H9 (cell line): ENCODE measurements around the gene HK2. TPM values are rescaled to one million over a fixed set of nuclear protein-coding genes. Genes with fewer than 3 reads are reported as not detected.

Experiments used
- DNase-seq: peaks from one replicate; pipeline ENCODE4 v3.0.0-alpha.2; 2017
- H2AFZ ChIP-seq: one replicate; pipeline ENCODE4 v1.6.1; 2013; ENCODE audit warnings: mild to moderate bottlenecking, low read length, control low read depth, moderate library complexity
- H2AK5ac ChIP-seq: 2 replicates; pipeline ENCODE4 v1.6.1; 2013; ENCODE audit warnings: low read length, control low read depth, mixed read lengths; ENCODE audit not compliant: insufficient read length
- H2BK120ac ChIP-seq: one replicate; pipeline ENCODE4 v1.6.1; 2013; ENCODE audit warnings: low read depth, mild to moderate bottlenecking, low read length, control low read depth, inconsistent platforms; ENCODE audit not compliant: poor library complexity, severe bottlenecking
- H2BK12ac ChIP-seq: 2 replicates; pipeline ENCODE4 v1.6.1; 2013; ENCODE audit warnings: low read length, control low read depth, mixed read lengths, low read depth; ENCODE audit not compliant: insufficient read length
- H2BK15ac ChIP-seq: 2 replicates; pipeline ENCODE4 v1.6.1; 2013; ENCODE audit warnings: low read depth, low read length, control low read depth
- H2BK20ac ChIP-seq: one replicate; pipeline ENCODE4 v1.6.1; 2013; ENCODE audit warnings: low read depth, mild to moderate bottlenecking, low read length, control low read depth, inconsistent platforms; ENCODE audit not compliant: poor library complexity, severe bottlenecking
- H2BK5ac ChIP-seq: 2 replicates; pipeline ENCODE4 v1.6.1; 2013; ENCODE audit warnings: low read length, control low read depth, mixed read lengths; ENCODE audit not compliant: insufficient read length
- H3K14ac ChIP-seq: 2 replicates; pipeline ENCODE4 v1.6.1; 2013; ENCODE audit warnings: low read length, control low read depth; ENCODE audit not compliant: insufficient read depth
- H3K18ac ChIP-seq: 2 replicates; pipeline ENCODE4 v1.6.1; 2013; ENCODE audit warnings: low read depth, mild to moderate bottlenecking, mixed read lengths, low read length, control low read depth; ENCODE audit not compliant: insufficient read length
- H3K23ac ChIP-seq: 2 replicates; pipeline ENCODE4 v1.6.1; 2013; ENCODE audit warnings: low read length, control low read depth, mixed read lengths, low read depth; ENCODE audit not compliant: insufficient read length
- H3K23me2 ChIP-seq: 2 replicates; pipeline ENCODE4 v1.6.1; 2013; ENCODE audit warnings: low read depth, mild to moderate bottlenecking, mixed read lengths, low read length, control low read depth; ENCODE audit not compliant: insufficient read length, poor library complexity, severe bottlenecking
- H3K27ac ChIP-seq: 2 replicates; pipeline ENCODE4 v1.5.1; 2013; ENCODE audit warnings: low read length, control low read depth, mixed read lengths, low read depth; ENCODE audit not compliant: insufficient read length
- H3K27me3 ChIP-seq: 2 replicates; pipeline ENCODE4 v1.6.1; 2013; ENCODE audit warnings: low read length, control low read depth, inconsistent platforms; ENCODE audit not compliant: insufficient read depth
- H3K4ac ChIP-seq: 2 replicates; pipeline ENCODE4 v1.6.1; 2013; ENCODE audit warnings: low read depth, mild to moderate bottlenecking, control low read depth, inconsistent platforms, low read length, moderate library complexity
- H3K4me1 ChIP-seq: 2 replicates; pipeline ENCODE4 v1.6.1; 2013; ENCODE audit warnings: low read length, control low read depth, inconsistent platforms; ENCODE audit not compliant: insufficient read depth
- H3K4me2 ChIP-seq: 2 replicates; pipeline ENCODE4 v1.6.1; 2013; ENCODE audit warnings: low read length, control low read depth, mixed read lengths; ENCODE audit not compliant: insufficient read length, insufficient read depth
- H3K56ac ChIP-seq: 2 replicates; pipeline ENCODE4 v1.6.1; 2013; ENCODE audit warnings: low read depth, mild to moderate bottlenecking, mixed read lengths, low read length, control low read depth; ENCODE audit not compliant: insufficient read length
- H3K79me1 ChIP-seq: 2 replicates; pipeline ENCODE4 v1.6.1; 2013; ENCODE audit warnings: low read depth, mild to moderate bottlenecking, moderate library complexity, low read length, control low read depth, inconsistent platforms; ENCODE audit not compliant: insufficient read depth, poor library complexity, severe bottlenecking
- H3K79me2 ChIP-seq: 2 replicates; pipeline ENCODE4 v1.6.1; 2013; ENCODE audit warnings: low read length, control low read depth, inconsistent platforms; ENCODE audit not compliant: insufficient read depth
- H3K9ac ChIP-seq: 2 replicates; pipeline ENCODE4 v1.6.1; 2013; ENCODE audit warnings: low read length, control low read depth, mixed read lengths; ENCODE audit not compliant: insufficient read length; ENCODE audit errors: extremely low read depth
- H3K9me3 ChIP-seq: one replicate; pipeline ENCODE4 v1.6.1; 2013; ENCODE audit warnings: low read depth, low read length, inconsistent platforms; ENCODE audit not compliant: control insufficient read depth
- H3T11ph ChIP-seq: one replicate; pipeline ENCODE4 v1.6.1; 2013; ENCODE audit warnings: mild to moderate bottlenecking, low read length, control low read depth, inconsistent platforms
- H4K20me1 ChIP-seq: one replicate; pipeline ENCODE4 v1.6.1; 2013; ENCODE audit not compliant: control insufficient read depth, insufficient read length, insufficient read depth
- H4K5ac ChIP-seq: 2 replicates; pipeline ENCODE4 v1.6.1; 2013; ENCODE audit warnings: low read depth, mild to moderate bottlenecking, mixed read lengths, low read length, control low read depth; ENCODE audit not compliant: insufficient read length
- H4K8ac ChIP-seq: replicated peaks from 2 replicates; pipeline ENCODE4 v1.6.1; 2013; ENCODE audit warnings: low read length, control low read depth, mixed read lengths, low read depth; ENCODE audit not compliant: insufficient read length
- H4K91ac ChIP-seq: 2 replicates; pipeline ENCODE4 v1.6.1; 2013; ENCODE audit warnings: low read depth, mild to moderate bottlenecking, moderate library complexity, mixed read lengths, low read length, control low read depth; ENCODE audit not compliant: insufficient read length
- H3K27ac Mint-ChIP-seq, 3 experiments: 2 replicates in 2 of 3; 3 replicates in 1 of 3; pipeline ENCODE4 v1.8.0; 2020 to 2021; ENCODE audit warnings: mixed read lengths in 3 of 3, mild to moderate bottlenecking in 1 of 3, moderate library complexity in 1 of 3
- H3K27me3 Mint-ChIP-seq: 2 replicates; pipeline ENCODE4 v1.8.0; 2021; ENCODE audit warnings: low read depth, mild to moderate bottlenecking, moderate library complexity, mixed read lengths
- H3K36me3 Mint-ChIP-seq, 3 experiments: 2 replicates in 2 of 3; 3 replicates in 1 of 3; pipeline ENCODE4 v1.8.0; 2020 to 2021; ENCODE audit warnings: low read depth in 3 of 3, mixed read lengths in 3 of 3; ENCODE audit not compliant: insufficient read depth in 1 of 3
- H3K4me1 Mint-ChIP-seq, 2 experiments: 2 replicates each; pipeline ENCODE4 v1.8.0; 2020; ENCODE audit warnings: mixed read lengths in 2 of 2
- H3K4me3 Mint-ChIP-seq, 2 experiments: 2 replicates in 1 of 2; 3 replicates in 1 of 2; pipeline ENCODE4 v1.8.0; 2020 to 2021; ENCODE audit warnings: mild to moderate bottlenecking in 2 of 2, mixed read lengths in 2 of 2, moderate library complexity in 1 of 2
- H3K9me3 Mint-ChIP-seq, 2 experiments: 2 replicates in 1 of 2; 3 replicates in 1 of 2; pipeline ENCODE4 v1.8.0; 2020; ENCODE audit warnings: mild to moderate bottlenecking in 2 of 2, mixed read lengths in 2 of 2, moderate library complexity in 1 of 2
- whole genome bisulfite sequencing: extraction: QIAGEN DNeasy Blood & Tissue Kit; methylation state at CpG from one replicate; pipeline ENCODE4 v1.1.7; 2013; ENCODE audit warnings: missing lambda C conversion rate, low lambda C conversion rate, mixed read lengths; ENCODE audit not compliant: insufficient read length; ENCODE audit errors: extremely low coverage; 5-methylcytosine and 5-hydroxymethylcytosine counted together
- total RNA-seq: library from RNA; stranded (reverse); gene quantifications from 2 replicates; pipeline ENCODE4 v1.2.1, GENCODE V29; 2021
- TF ChIP-seq, protein P1 (sequence below): fragments of 200-600 bp; sonication (generic); conservative IDR thresholded peaks from 3 replicates; pipeline ENCODE4 v1.8.0; 2021; ENCODE audit warnings: antibody characterized with exemption, mild to moderate bottlenecking

The HK2 gene
- total RNA-seq, 1 experiment from 2014 or later = 54.3 TPM

DNA sequence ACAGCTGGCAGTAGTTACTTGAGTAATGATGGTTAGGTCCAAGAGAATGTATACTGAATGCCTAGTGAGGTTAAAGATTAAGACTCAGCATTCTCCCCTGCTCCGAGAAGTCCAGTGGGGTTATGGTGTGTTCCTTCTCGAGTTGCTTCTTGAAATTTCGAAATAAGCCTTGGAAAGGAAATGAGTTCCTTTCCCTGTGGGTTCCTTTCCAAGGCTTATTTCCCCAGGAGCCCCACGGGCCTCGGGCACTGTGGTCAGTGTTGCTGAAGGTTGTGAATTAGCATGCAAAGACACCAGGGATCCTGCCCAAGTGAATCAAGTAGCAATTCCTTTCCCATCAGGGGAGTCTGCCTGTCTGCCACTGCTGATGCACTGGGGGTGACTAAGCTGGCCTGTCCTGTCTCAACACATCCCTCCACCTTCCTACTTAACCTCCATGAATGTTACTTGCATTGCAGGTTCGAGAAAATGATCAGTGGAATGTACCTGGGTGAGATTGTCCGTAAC lies 53.6 kb downstream of the HK2 start:
- H3K27ac ChIP-seq = no peak overlapping the region
- no peaks in the 10 kb centered on the region for H3K79me1 ChIP-seq
- no peak overlapping the region for H3T11ph ChIP-seq
- H3K4me2 ChIP-seq = no peak overlapping the region
- no peaks in the 10 kb centered on the region for H3K27me3 ChIP-seq
- Mint-ChIP-seq H3K4me3 (no peak overlapping the region), H3K27ac (peak overlapping the region in 1 of 3 experiments; percentile 22; a peak in 2 of 7 replicates), H3K9me3 (no peaks in the 10 kb centered on the region), H3K36me3 (peaks cover 64 to 96% (median 92%) of the 10 kb centered on the region in 3 experiments), H3K27me3 (no peaks in the 10 kb centered on the region), H3K4me1 (no peaks in the 10 kb centered on the region)
- no peak overlapping the region for H4K5ac ChIP-seq
- no peak overlapping the region for H4K91ac ChIP-seq
- H3K4ac ChIP-seq = no peak overlapping the region
- H2BK20ac ChIP-seq = no peak overlapping the region
- no peak overlapping the region for H3K9ac ChIP-seq
- no peaks in the 10 kb centered on the region for H4K20me1 ChIP-seq
- no peak for DNase-seq
- H3K14ac ChIP-seq = no peak overlapping the region
- H2BK5ac ChIP-seq = no peak overlapping the region
- H2BK12ac ChIP-seq = no peak overlapping the region
- no peak overlapping the region for H2AFZ ChIP-seq
- H2BK120ac ChIP-seq = no peak overlapping the region
- H3K79me2 ChIP-seq = no peaks in the 10 kb centered on the region
- H3K56ac ChIP-seq = no peak overlapping the region
- no peaks in the 10 kb centered on the region for H3K4me1 ChIP-seq
- no peak overlapping the region for H3K23ac ChIP-seq
- no peak overlapping the region for H4K8ac ChIP-seq
- H2AK5ac ChIP-seq = no peak overlapping the region
- no peak overlapping the region for H3K18ac ChIP-seq
- TF ChIP-seq, protein P1, sequence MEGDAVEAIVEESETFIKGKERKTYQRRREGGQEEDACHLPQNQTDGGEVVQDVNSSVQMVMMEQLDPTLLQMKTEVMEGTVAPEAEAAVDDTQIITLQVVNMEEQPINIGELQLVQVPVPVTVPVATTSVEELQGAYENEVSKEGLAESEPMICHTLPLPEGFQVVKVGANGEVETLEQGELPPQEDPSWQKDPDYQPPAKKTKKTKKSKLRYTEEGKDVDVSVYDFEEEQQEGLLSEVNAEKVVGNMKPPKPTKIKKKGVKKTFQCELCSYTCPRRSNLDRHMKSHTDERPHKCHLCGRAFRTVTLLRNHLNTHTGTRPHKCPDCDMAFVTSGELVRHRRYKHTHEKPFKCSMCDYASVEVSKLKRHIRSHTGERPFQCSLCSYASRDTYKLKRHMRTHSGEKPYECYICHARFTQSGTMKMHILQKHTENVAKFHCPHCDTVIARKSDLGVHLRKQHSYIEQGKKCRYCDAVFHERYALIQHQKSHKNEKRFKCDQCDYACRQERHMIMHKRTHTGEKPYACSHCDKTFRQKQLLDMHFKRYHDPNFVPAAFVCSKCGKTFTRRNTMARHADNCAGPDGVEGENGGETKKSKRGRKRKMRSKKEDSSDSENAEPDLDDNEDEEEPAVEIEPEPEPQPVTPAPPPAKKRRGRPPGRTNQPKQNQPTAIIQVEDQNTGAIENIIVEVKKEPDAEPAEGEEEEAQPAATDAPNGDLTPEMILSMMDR = no peak
- H3K9me3 ChIP-seq = no peaks in the 10 kb centered on the region
- H3K23me2 ChIP-seq = no peaks in the 10 kb centered on the region
- H2BK15ac ChIP-seq = no peak overlapping the region
- no CpG with 5 or more reads among the region's 7 CpGs for WGBS
